ENCODE data around the gene A2M.

The A2M gene

DNA sequence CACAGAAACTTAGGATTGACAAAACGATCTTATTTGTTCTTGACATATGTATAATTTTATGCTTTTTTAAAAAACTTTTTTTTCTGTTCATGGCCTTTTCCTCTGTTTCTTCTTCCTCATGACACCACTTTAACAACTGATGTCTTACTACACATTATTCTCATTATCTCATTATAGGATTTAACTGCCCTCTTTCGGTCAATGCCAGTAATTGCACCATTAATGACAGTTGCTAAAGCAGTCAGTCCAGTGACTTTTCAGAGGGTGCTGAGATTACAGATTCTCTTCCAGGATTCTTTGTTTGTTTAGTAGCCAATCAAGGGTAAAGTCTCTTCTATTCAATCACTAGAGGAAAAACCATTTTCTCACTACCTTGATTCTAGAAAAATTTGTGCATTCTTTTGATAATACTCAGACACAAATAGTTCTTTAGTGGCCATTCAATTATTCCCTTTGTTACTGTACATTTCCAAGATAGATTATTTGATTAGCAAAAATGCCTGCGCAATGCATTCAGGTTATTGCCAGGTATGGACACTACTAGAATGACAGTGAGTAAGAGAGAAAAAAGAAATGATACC lies 76.2 kb downstream of the A2M start:
- no peak overlapping the region for H2AFZ ChIP-seq (ENCODE audit: low read depth, low read length)
- H3K79me2 ChIP-seq (ENCODE audit: low read length), result no peaks in the 10 kb centered on the region
- H3K36me3 ChIP-seq (replicated peaks; ENCODE audit: low read depth, low read length), result no peaks in the 10 kb centered on the region
- no peaks in the 10 kb centered on the region for H3K9me3 ChIP-seq (ENCODE audit: insufficient read depth, low read length)
- no peaks in the 10 kb centered on the region for H3K4me1 ChIP-seq (ENCODE audit: low read length)
- H3K27me3 ChIP-seq (ENCODE audit: low read depth, low read length), result no peaks in the 10 kb centered on the region
- no peak overlapping the region for H3K9ac ChIP-seq (ENCODE audit: low read length)
- no peak overlapping the region for H3K4me3 ChIP-seq (ENCODE audit: low read length)
- TF ChIP-seq EZH2phosphoT487 (IDR thresholded peaks at IDR 0.05; ENCODE audit: low read depth) (no peak), CTCF (IDR thresholded peaks at IDR 0.05; ENCODE audit: low read depth, low read length) (peak; percentile 82)
- H3K27ac ChIP-seq (ENCODE audit: low read length), result no peak overlapping the region
- H4K20me1 ChIP-seq (ENCODE audit: insufficient read depth, low read length), result no peaks in the 10 kb centered on the region
- H3K4me2 ChIP-seq (ENCODE audit: low read length), result no peak overlapping the region

GRCh38 chr12:9037431-9037830 lies 78.3 kb downstream of the A2M start:
- TF ChIP-seq EZH2phosphoT487 (IDR thresholded peaks at IDR 0.05; ENCODE audit: low read depth), result no peak
- no peak for TF ChIP-seq CTCF (IDR thresholded peaks at IDR 0.05; ENCODE audit: low read depth, low read length)
- H3K4me2 ChIP-seq (ENCODE audit: low read length), result no peak overlapping the region

GRCh38 chr12:9036227-9036626 lies 79.5 kb downstream of the A2M start:
- Histone ChIP-seq H3K36me3 (replicated peaks; ENCODE audit: low read depth, low read length) (no peaks in the 10 kb centered on the region), H3K9me3 (ENCODE audit: insufficient read depth, low read length) (no peaks in the 10 kb centered on the region), H3K4me2 (ENCODE audit: low read length) (no peak overlapping the region), H3K27me3 (ENCODE audit: low read depth, low read length) (no peaks in the 10 kb centered on the region), H3K4me3 (ENCODE audit: low read length) (no peak overlapping the region), H4K20me1 (ENCODE audit: insufficient read depth, low read length) (no peaks in the 10 kb centered on the region), H3K79me2 (ENCODE audit: low read length) (no peaks in the 10 kb centered on the region), H3K9ac (ENCODE audit: low read length) (no peak overlapping the region), H3K4me1 (ENCODE audit: low read length) (peaks cover 26% of the 10 kb centered on the region), H3K27ac (ENCODE audit: low read length) (no peak overlapping the region), H2AFZ (ENCODE audit: low read depth, low read length) (no peak overlapping the region)
- TF ChIP-seq EZH2phosphoT487 (IDR thresholded peaks at IDR 0.05; ENCODE audit: low read depth) (no peak), CTCF (IDR thresholded peaks at IDR 0.05; ENCODE audit: low read depth, low read length) (no peak)

More at GRCh38 chr12:9037431-9037830, 78.3 kb downstream of the A2M start:
- Histone ChIP-seq H3K4me1 (ENCODE audit: low read length) (peaks cover 14% of the 10 kb centered on the region), H3K27ac (ENCODE audit: low read length) (no peak overlapping the region), H3K79me2 (ENCODE audit: low read length) (no peaks in the 10 kb centered on the region), H3K27me3 (ENCODE audit: low read depth, low read length) (no peaks in the 10 kb centered on the region), H3K4me3 (ENCODE audit: low read length) (no peak overlapping the region), H3K36me3 (replicated peaks; ENCODE audit: low read depth, low read length) (no peaks in the 10 kb centered on the region), H3K9ac (ENCODE audit: low read length) (no peak overlapping the region), H2AFZ (ENCODE audit: low read depth, low read length) (no peak overlapping the region), H4K20me1 (ENCODE audit: insufficient read depth, low read length) (no peaks in the 10 kb centered on the region), H3K9me3 (ENCODE audit: insufficient read depth, low read length) (no peaks in the 10 kb centered on the region)

GRCh38 chr12:9034095-9034494 lies 81.6 kb downstream of the A2M start:
- no peaks in the 10 kb centered on the region for H3K9me3 ChIP-seq (ENCODE audit: insufficient read depth, low read length)
- H3K79me2 ChIP-seq (ENCODE audit: low read length), result no peaks in the 10 kb centered on the region
- H2AFZ ChIP-seq (ENCODE audit: low read depth, low read length), result no peak overlapping the region
- peaks cover 34% of the 10 kb centered on the region for H3K4me1 ChIP-seq (ENCODE audit: low read length)
- no peak overlapping the region for H3K27ac ChIP-seq (ENCODE audit: low read length)
- H3K27me3 ChIP-seq (ENCODE audit: low read depth, low read length), result no peaks in the 10 kb centered on the region
- TF ChIP-seq CTCF (IDR thresholded peaks at IDR 0.05; ENCODE audit: low read depth, low read length) (no peak), EZH2phosphoT487 (IDR thresholded peaks at IDR 0.05; ENCODE audit: low read depth) (no peak)
- H3K4me3 ChIP-seq (ENCODE audit: low read length), result no peak overlapping the region
- no peaks in the 10 kb centered on the region for H3K36me3 ChIP-seq (replicated peaks; ENCODE audit: low read depth, low read length)
- H3K9ac ChIP-seq (ENCODE audit: low read length), result no peak overlapping the region
- no peak overlapping the region for H3K4me2 ChIP-seq (ENCODE audit: low read length)
- no peaks in the 10 kb centered on the region for H4K20me1 ChIP-seq (ENCODE audit: insufficient read depth, low read length)
